ENCODE results near the gene LEFTY1.

- TF ChIP-seq CTCF (conservative IDR thresholded peaks at IDR 0.05; ENCODE audit: low read length), result no peak
- TF ChIP-seq EZH2phosphoT487 (IDR thresholded peaks at IDR 0.05; ENCODE audit: borderline replicate concordance, low read depth, low read length), result no peak
These were observed 46.9 kb downstream of the LEFTY1 start for GRCh38 chr1:225842074-225842473.

Measured in OCI-LY7 (cell line).